KMS-11 (cell line): ENCODE data around the gene PTRHD1.

Source experiments
- H2AFZ ChIP-seq: fragments of 200-600 bp; sonication (generic); 2 replicates; pipeline ENCODE4 v1.6.1; 2016; ENCODE audit warnings: antibody characterized with exemption, mixed run types, low read depth
- H3K27ac ChIP-seq: fragments of 200-600 bp; sonication (generic); 2 replicates; pipeline ENCODE4 v1.6.1; 2016; ENCODE audit warnings: mild to moderate bottlenecking, mixed run types
- H3K27me3 ChIP-seq: fragments of 200-600 bp; sonication (generic); 2 replicates; pipeline ENCODE4 v1.6.1; 2017; ENCODE audit warnings: mild to moderate bottlenecking, low read depth, mixed run types, moderate library complexity; ENCODE audit not compliant: insufficient read depth
- H3K36me3 ChIP-seq: fragments of 200-600 bp; sonication (generic); 2 replicates; pipeline ENCODE4 v1.6.1; 2017; ENCODE audit warnings: mild to moderate bottlenecking, mixed run types; ENCODE audit not compliant: insufficient read depth
- H3K4me1 ChIP-seq: fragments of 200-600 bp; sonication (generic); 2 replicates; pipeline ENCODE4 v1.6.1; 2016; ENCODE audit warnings: mild to moderate bottlenecking, low read depth, mixed run types; ENCODE audit not compliant: poor library complexity, severe bottlenecking
- H3K4me2 ChIP-seq: fragments of 200-600 bp; sonication (generic); 2 replicates; pipeline ENCODE4 v1.7.0; 2016; ENCODE audit warnings: mild to moderate bottlenecking, mixed run types
- H3K4me3 ChIP-seq: fragments of 200-600 bp; sonication (generic); IDR thresholded peaks from 2 replicates; pipeline ENCODE4 v1.6.1; 2017; ENCODE audit warnings: low read depth, low read length, mixed read lengths; ENCODE audit not compliant: insufficient read depth
- H3K79me2 ChIP-seq: fragments of 200-600 bp; sonication (generic); 2 replicates; pipeline ENCODE4 v1.6.1; 2016; ENCODE audit warnings: low read depth, mixed run types; ENCODE audit not compliant: insufficient read depth
- H3K9ac ChIP-seq: fragments of 200-600 bp; sonication (generic); 2 replicates; pipeline ENCODE4 v1.6.1; 2016; ENCODE audit warnings: mild to moderate bottlenecking, mixed run types
- H4K20me1 ChIP-seq: fragments of 200-600 bp; sonication (generic); 2 replicates; pipeline ENCODE4 v1.6.1; 2016; ENCODE audit warnings: mild to moderate bottlenecking, mixed run types; ENCODE audit not compliant: insufficient read depth
- CTCF ChIP-seq: fragments of 200-600 bp; sonication (generic); conservative IDR thresholded peaks from 2 replicates; pipeline ENCODE4 v1.6.1; 2017; ENCODE audit warnings: low read depth, mild to moderate bottlenecking, antibody characterized with exemption, low read length, moderate library complexity, mixed read lengths

The PTRHD1 gene

GRCh38 chr2:24820175-24820513, 27.0 kb upstream of the PTRHD1 start:
- no peak overlapping the region for H2AFZ ChIP-seq
- H3K27ac ChIP-seq: no peak overlapping the region
- no peak overlapping the region for H3K4me2 ChIP-seq
- no peak overlapping the region for H3K4me3 ChIP-seq
- no peaks in the 10 kb centered on the region; the same call in 1 of the 2 replicates for H3K36me3 ChIP-seq
- H3K27me3 ChIP-seq: no peaks in the 10 kb centered on the region
- H4K20me1 ChIP-seq: no peaks in the 10 kb centered on the region
- no peaks in the 10 kb centered on the region; the same call in 1 of the 2 replicates for H3K79me2 ChIP-seq
- TF ChIP-seq CTCF: no peak
- no peak overlapping the region for H3K9ac ChIP-seq
- H3K4me1 ChIP-seq: peaks cover 31% of the 10 kb centered on the region

GRCh38 chr2:24819442-24820174, 26.4 kb upstream of the PTRHD1 start:
- Histone ChIP-seq H3K27ac (no peak overlapping the region), H4K20me1 (no peaks in the 10 kb centered on the region), H2AFZ (no peak overlapping the region), H3K4me1 (peaks cover 31% of the 10 kb centered on the region), H3K27me3 (no peaks in the 10 kb centered on the region), H3K79me2 (no peaks in the 10 kb centered on the region; the same call in 1 of the 2 replicates), H3K9ac (no peak overlapping the region), H3K36me3 (no peaks in the 10 kb centered on the region; the same call in 1 of the 2 replicates), H3K4me2 (no peak overlapping the region), H3K4me3 (no peak overlapping the region)
- TF ChIP-seq CTCF: no peak

GRCh38 chr2:24818721-24819167, 25.6 kb upstream of the PTRHD1 start:
- Histone ChIP-seq H3K4me3 (no peak overlapping the region), H4K20me1 (no peaks in the 10 kb centered on the region), H2AFZ (no peak overlapping the region), H3K79me2 (no peaks in the 10 kb centered on the region; the same call in 1 of the 2 replicates), H3K4me2 (no peak overlapping the region), H3K27ac (peak overlapping the region; percentile 4; the same call in 1 of the 2 replicates), H3K27me3 (no peaks in the 10 kb centered on the region), H3K36me3 (no peaks in the 10 kb centered on the region; the same call in 1 of the 2 replicates), H3K9ac (no peak overlapping the region), H3K4me1 (peaks cover 31% of the 10 kb centered on the region)
- TF ChIP-seq CTCF: no peak

- H3K4me2 ChIP-seq: no peak overlapping the region
- TF ChIP-seq CTCF: no peak
- no peak overlapping the region for H2AFZ ChIP-seq
- no peaks in the 10 kb centered on the region for H3K27me3 ChIP-seq
- H3K36me3 ChIP-seq: no peaks in the 10 kb centered on the region; the same call in 1 of the 2 replicates
- H4K20me1 ChIP-seq: no peaks in the 10 kb centered on the region
- H3K9ac ChIP-seq: no peak overlapping the region
- peaks cover 16% of the 10 kb centered on the region; the same call in 1 of the 2 replicates for H3K79me2 ChIP-seq
- no peak overlapping the region for H3K27ac ChIP-seq
- H3K4me3 ChIP-seq: no peak overlapping the region
- peaks cover 16% of the 10 kb centered on the region for H3K4me1 ChIP-seq
Measured at GRCh38 chr2:24816884-24817283, 23.7 kb upstream of the PTRHD1 start.
